Right cardiac atrium (tissue), 5 donors: Measurements from ENCODE around the gene KAZN. TPM values are rescaled to one million over a fixed set of nuclear protein-coding genes. Genes with fewer than 3 reads are reported as not detected.

Source experiments
- ATAC-seq, 2 donors: fragments of 200-7000 bp; cut with Tn5 transposase; one replicate each; pipeline versions ENCODE4 v1.8.0 to v1.9.1; 2020; ENCODE audit warnings: moderate library complexity in 2 of 2, mild to moderate bottlenecking in 1 of 2
- DNase-seq, 3 donors: peaks; one replicate each; pipeline ENCODE4 v3.0.0-alpha.2; 2020
- H3K27ac ChIP-seq: one replicate; pipeline ENCODE4 v1.5.1; 2013; ENCODE audit warnings: mild to moderate bottlenecking, low read length, control low read depth, moderate library complexity
- H3K27me3 ChIP-seq: one replicate; pipeline ENCODE4 v1.6.1; 2013; ENCODE audit not compliant: control insufficient read depth, insufficient read depth
- H3K4me1 ChIP-seq: one replicate; pipeline ENCODE4 v1.6.1; 2013; ENCODE audit warnings: low read length; ENCODE audit not compliant: control insufficient read depth, insufficient read depth
- H3K4me3 ChIP-seq: one replicate; pipeline ENCODE4 v1.5.1; 2013; ENCODE audit warnings: low read length, control low read depth
- H3K9me3 ChIP-seq: one replicate; pipeline ENCODE4 v1.6.1; 2013; ENCODE audit warnings: low read length; ENCODE audit not compliant: control insufficient read depth
- WGBS: extraction: QIAGEN DNeasy Blood & Tissue Kit; methylation state at CpG from one replicate; pipeline ENCODE4 v1.1.7; 2013; 5-methylcytosine and 5-hydroxymethylcytosine counted together
- intact Hi-C, 4 donors: fragments of 100-400 bp; cut with DNase I; formaldehyde crosslinking; loops; one replicate each; pipeline versions ENCODE4 v1.11.0 to v1.14.0; 2022 to 2023
- polyA plus RNA-seq: library from polyadenylated mRNA; stranded (reverse); fragments of 200-250 nt; gene quantifications from one replicate; pipeline ENCODE4 v1.2.3, GENCODE V29; 2013
- total RNA-seq, 4 donors: library from RNA; stranded (reverse); fragmentation: NEBNext Ultra II Directional; extraction: Animal tissue kit (Norgen Biotek cat#: 25700); gene quantifications; one replicate each; pipeline ENCODE4 v1.2.1, GENCODE V29; 2021
- donor health status: healthy with polysubstance abuse.
- donor health status: DM: no; HTN: yes; CAD: no.
- donor health status: DM: no; HTN: no; CAD: no.
- donor health status: DM: no; HTN: yes; CAD: no; lungs with severe emphysema.
- donor health status: DM: yes; HTN: yes; CAD: no.

The KAZN gene
- total and polyA plus RNA-seq, 5 donors = 3.7 to 14.9 (median 12.7) TPM

DNA sequence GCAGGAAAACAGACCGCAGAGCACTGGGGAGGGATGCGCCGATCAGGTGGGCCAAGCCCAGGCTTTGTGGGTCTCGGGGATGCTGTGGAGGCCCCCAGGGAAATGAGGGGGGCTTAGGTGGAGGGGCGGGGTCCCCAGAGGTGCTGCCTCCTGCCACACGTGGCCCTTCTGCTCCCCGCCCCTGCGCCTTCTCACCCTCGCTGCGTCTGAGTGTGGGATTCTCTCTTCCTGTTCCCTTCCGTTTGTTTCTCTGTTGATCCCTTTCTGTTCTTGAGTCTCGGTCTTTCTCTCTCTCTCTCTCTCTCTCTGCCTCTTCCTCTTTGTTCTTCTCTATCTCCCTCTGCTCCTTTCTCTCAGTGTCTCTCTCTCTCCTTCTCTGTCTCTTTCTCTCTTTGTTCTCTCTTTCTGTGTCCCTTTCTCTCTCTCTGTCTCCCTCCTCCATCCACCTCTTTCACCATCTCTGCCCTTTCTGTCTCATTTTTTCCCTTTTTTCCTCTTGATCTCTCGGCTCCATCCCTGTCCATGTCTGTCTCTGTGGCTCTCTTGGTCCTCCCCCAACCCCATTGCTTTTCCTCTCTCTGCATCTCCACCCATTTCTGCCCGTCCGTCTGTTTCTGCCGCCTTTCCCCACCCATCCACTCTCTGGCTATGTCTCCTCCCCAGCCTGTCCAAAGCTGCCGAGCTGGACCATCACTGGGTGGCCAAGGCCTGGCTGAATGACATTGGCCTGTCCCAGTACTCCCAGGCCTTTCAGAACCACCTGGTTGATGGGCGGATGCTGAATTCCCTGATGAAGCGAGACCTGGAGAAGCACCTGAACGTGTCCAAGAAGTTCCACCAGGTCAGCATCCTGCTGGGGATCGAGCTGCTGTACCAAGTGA lies 502.6 kb downstream of the KAZN start:
- DNase-seq = peak in 1 of 3 donors; percentile 36
- no peak overlapping the region for H3K4me3 ChIP-seq
- ATAC-seq = no peak
- no peak overlapping the region for H3K27ac ChIP-seq
- no peaks in the 10 kb centered on the region for H3K9me3 ChIP-seq
- WGBS = 55% methylated on average over 21 of the region's 21 CpGs
- no peaks in the 10 kb centered on the region for H3K4me1 ChIP-seq
- no peaks in the 10 kb centered on the region for H3K27me3 ChIP-seq
- intact Hi-C loops = no loop called here

DNA sequence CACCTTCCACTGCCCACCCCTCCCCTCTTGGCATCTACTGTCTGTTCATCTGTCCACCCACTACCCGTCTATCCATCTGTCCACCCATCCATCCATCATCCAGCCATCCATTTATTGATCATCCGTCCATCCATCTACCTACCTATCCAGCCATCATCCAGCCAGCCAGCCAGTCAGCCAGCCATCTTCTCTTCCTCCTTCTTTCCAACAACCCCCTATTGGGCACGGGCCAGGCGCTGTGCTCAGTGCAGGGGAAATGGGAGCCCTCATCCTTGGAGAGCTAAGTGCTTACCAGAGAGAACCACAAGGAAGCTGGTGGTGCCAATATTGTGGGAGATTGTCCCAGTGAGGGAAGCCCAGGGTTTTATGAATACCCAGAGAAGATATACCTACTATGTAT lies 503.3 kb downstream of the KAZN start:
- Histone ChIP-seq H3K27ac (no peak overlapping the region), H3K27me3 (no peaks in the 10 kb centered on the region), H3K4me3 (no peak overlapping the region), H3K4me1 (no peaks in the 10 kb centered on the region), H3K9me3 (no peaks in the 10 kb centered on the region)
- ATAC-seq (no peak), DNase-seq (no peak)
- intact Hi-C loops = no loop called here
- 86% methylated on average over 4 of the region's 4 CpGs for WGBS

DNA sequence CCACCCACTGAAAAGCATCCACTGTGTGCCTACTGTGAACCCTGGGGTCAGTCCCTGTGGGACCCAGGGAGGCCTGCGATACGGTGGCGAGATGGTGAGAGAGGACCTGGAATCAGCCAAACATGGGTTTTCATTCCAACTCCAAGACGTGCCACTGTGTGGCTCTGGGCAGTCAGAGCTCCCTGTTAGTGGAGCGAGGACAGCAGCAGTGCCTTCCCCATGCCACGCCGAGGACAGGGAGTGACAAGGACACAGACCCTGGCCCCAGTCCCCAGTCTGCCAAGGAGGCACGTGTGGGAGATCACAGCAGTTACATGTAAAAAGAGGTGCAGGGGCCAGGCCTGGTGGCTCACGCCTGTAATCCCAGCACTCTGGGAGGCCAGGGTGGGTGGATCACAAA lies 504.2 kb downstream of the KAZN start:
- no peaks in the 10 kb centered on the region for H3K9me3 ChIP-seq
- ATAC-seq = no peak
- intact Hi-C loops = no loop called here
- WGBS = 92% methylated on average over 9 of the region's 9 CpGs
- H3K4me1 ChIP-seq = no peaks in the 10 kb centered on the region
- no peaks in the 10 kb centered on the region for H3K27me3 ChIP-seq
- H3K27ac ChIP-seq = no peak overlapping the region
- peak in 1 of 3 donors; percentile 17 for DNase-seq
- H3K4me3 ChIP-seq = no peak overlapping the region

- no peak for DNase-seq
- 96% methylated on average over 17 of the region's 17 CpGs for WGBS
- H3K4me3 ChIP-seq = no peak overlapping the region
- H3K27me3 ChIP-seq = no peaks in the 10 kb centered on the region
- no peak for ATAC-seq
- intact Hi-C loops = no loop called here
- H3K9me3 ChIP-seq = no peaks in the 10 kb centered on the region
- no peak overlapping the region for H3K27ac ChIP-seq
- H3K4me1 ChIP-seq = no peaks in the 10 kb centered on the region
Measured at GRCh38 chr1:15103211-15103610, 504.7 kb downstream of the KAZN start.

- Histone ChIP-seq H3K9me3 (no peaks in the 10 kb centered on the region), H3K27ac (no peak overlapping the region), H3K4me1 (no peaks in the 10 kb centered on the region), H3K4me3 (no peak overlapping the region), H3K27me3 (no peaks in the 10 kb centered on the region)
- DNase-seq (no peak), ATAC-seq (no peak)
- intact Hi-C loops = no loop called here
- WGBS = 86% methylated on average over 10 of the region's 10 CpGs
Measured at GRCh38 chr1:15103906-15104305, 505.4 kb downstream of the KAZN start.

DNA sequence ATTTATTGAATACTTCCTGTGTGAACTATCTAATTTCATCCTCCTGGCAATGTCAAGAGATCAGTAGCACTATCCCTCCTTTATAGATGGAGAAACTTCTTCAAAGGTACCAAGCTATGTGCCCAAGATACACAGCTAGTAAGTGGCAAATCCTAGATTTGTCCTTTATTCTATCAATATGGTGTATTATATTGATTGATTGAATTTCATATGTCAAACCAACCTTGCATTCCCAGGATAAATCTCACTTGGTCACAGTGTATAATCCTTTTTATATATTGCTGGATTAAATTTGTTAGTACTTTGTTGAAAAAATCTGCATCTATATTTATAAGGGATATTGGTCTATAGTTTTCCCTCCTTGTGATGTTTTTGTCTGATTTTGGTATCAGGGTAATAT lies 506.3 kb downstream of the KAZN start:
- H3K4me3 ChIP-seq = no peak overlapping the region
- no peaks in the 10 kb centered on the region for H3K27me3 ChIP-seq
- ATAC-seq (no peak), DNase-seq (no peak)
- intact Hi-C loops = no loop called here
- no peaks in the 10 kb centered on the region for H3K4me1 ChIP-seq
- H3K27ac ChIP-seq = no peak overlapping the region
- H3K9me3 ChIP-seq = no peaks in the 10 kb centered on the region

GRCh38 chr1:15106608-15107007 lies 508.1 kb downstream of the KAZN start:
- intact Hi-C loops = no loop called here
- H3K27ac ChIP-seq = no peak overlapping the region
- no peaks in the 10 kb centered on the region for H3K27me3 ChIP-seq
- DNase-seq (peak in 2 of 3 donors; percentile 33 to 69), ATAC-seq (no peak)
- 17% methylated on average over 7 of the region's 7 CpGs for WGBS
- no peaks in the 10 kb centered on the region for H3K4me1 ChIP-seq
- H3K4me3 ChIP-seq = no peak overlapping the region
- H3K9me3 ChIP-seq = no peaks in the 10 kb centered on the region

DNA sequence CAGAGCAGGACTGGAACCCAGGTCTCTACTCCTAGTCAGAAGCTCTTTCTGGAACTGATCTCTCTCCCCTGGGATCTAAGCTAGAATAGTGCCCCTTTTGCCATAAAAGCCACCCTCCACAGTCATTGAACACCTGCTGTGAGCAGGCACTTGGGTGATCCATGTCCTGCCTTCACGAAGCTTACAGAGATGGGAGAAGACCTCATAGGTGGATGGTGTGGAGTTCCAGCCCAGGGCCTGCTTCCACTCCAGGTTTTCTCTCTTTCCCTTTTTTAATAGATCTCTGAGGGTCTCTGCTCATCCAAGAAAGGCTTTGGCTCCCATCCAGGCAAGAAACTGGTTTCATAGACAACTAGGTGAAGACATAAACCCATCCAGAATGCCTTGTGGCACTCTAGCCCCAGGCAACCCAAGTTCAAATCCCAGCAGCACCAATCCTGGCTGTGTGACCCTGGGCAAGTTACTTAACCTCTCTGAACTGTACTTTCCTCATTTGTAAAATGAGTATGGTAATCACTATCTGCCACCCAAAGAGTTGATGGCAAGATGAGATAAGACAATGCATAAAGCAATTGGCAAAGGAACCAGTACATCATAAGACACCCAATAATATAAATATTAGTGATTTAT lies 508.7 kb downstream of the KAZN start:
- no peak overlapping the region for H3K4me3 ChIP-seq
- H3K27me3 ChIP-seq = no peaks in the 10 kb centered on the region
- intact Hi-C loops = no loop called here
- no peak overlapping the region for H3K27ac ChIP-seq
- H3K9me3 ChIP-seq = no peaks in the 10 kb centered on the region
- H3K4me1 ChIP-seq = no peaks in the 10 kb centered on the region
- no peak for ATAC-seq
- WGBS = 90% methylated on average over 1 of the region's 1 CpG
- DNase-seq = no peak

DNA sequence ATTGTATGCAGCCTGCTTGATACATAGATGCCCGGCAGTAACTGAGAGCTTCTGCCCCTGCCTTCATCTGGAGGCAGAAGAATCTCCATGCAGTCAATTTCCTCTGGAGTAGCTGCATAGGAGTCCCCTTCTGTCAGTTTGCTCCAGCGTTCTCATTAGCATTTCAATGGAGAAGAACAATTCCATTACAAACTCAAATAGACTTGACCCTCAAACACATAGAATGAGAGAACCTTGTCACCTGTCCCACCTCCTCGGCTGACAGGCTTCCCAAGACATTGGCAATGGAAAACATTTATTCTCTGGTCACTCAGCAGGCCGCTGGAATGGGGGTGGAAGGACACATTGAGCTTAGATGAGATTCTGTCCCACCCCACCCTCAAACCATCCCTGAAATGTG lies 509.4 kb downstream of the KAZN start:
- intact Hi-C loops = no loop called here
- H3K27me3 ChIP-seq = no peaks in the 10 kb centered on the region
- ATAC-seq (no peak), DNase-seq (no peak)
- no peaks in the 10 kb centered on the region for H3K9me3 ChIP-seq
- no peak overlapping the region for H3K27ac ChIP-seq
- no peaks in the 10 kb centered on the region for H3K4me1 ChIP-seq
- 51% methylated on average over 4 of the region's 4 CpGs for WGBS
- no peak overlapping the region for H3K4me3 ChIP-seq

DNA sequence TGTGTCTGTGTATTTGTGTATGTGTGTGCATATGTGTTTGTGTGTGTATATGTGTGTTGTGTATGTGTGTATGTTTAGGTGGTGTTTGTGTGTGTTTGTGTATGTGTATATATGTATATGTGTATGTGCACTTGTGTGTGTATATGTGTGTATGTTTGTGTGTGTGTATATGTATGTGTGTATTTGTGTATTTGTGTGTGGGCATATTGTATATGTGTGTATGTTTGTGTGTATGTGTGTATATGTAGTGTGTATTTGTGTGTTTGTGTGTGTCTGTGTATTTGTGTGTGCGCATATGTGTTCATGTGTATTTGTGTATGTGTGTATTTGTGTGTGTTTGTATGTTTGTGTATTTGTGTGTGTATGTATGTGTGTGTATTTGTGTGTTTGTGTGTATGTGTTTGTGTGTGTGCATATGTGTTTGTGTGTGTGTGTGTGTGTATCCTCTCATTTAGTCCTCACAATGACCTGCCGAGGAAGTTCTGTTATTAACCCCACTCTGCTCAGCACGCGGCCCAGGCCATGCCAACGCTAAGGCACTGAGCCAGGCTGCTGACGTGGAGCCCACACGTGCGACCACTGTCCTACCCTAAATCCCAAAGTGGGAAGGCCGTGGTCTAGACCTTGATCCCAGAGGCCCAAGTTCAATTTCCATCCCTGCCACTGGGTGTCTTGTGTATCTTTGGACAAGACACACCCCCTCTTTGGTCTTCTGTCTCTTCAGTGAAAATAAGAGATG lies 511.8 kb downstream of the KAZN start:
- ATAC-seq = no peak
- H3K4me1 ChIP-seq = no peaks in the 10 kb centered on the region
- H3K27ac ChIP-seq = no peak overlapping the region
- no peak for DNase-seq
- no peak overlapping the region for H3K4me3 ChIP-seq
- intact Hi-C loops = no loop called here
- H3K9me3 ChIP-seq = no peaks in the 10 kb centered on the region
- 91% methylated on average over 9 of the region's 9 CpGs for WGBS
- H3K27me3 ChIP-seq = no peaks in the 10 kb centered on the region

DNA sequence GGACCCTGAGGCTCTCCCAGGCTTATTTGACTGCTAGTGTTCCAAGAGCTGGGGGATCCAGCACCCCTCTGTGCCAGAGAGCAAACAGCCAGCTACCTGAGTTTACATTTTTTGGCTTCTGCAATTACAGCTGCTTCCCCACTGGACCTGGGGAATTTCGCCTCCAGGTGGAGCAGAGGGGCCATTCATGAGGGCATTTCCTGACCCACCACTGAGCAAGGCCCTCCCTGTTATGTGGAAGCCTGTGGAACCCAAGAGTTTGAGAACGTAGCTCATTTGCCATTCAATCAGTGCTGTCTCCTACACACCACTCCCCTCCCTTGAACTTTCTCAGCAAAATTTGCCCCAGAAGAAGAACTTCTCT lies 512.4 kb downstream of the KAZN start:
- Histone ChIP-seq H3K27me3 (no peaks in the 10 kb centered on the region), H3K4me1 (no peaks in the 10 kb centered on the region), H3K4me3 (no peak overlapping the region), H3K27ac (no peak overlapping the region), H3K9me3 (no peaks in the 10 kb centered on the region)
- ATAC-seq (no peak), DNase-seq (no peak)
- WGBS = 96% methylated on average over 2 of the region's 2 CpGs
- intact Hi-C loops = no loop called here
